GM19043 (cell line): ENCODE results near the gene LRRC61.

Experiments
- ATAC-seq: cut with Tn5 transposase; IDR thresholded peaks from one replicate; pipeline ENCODE4 v1.9.1; 2021; ENCODE audit warnings: low read depth; ENCODE audit not compliant: unreplicated experiment

The LRRC61 gene

GRCh38 chr7:150329331-150330120, 6.4 kb downstream of the LRRC61 start:
- no peak for ATAC-seq

DNA sequence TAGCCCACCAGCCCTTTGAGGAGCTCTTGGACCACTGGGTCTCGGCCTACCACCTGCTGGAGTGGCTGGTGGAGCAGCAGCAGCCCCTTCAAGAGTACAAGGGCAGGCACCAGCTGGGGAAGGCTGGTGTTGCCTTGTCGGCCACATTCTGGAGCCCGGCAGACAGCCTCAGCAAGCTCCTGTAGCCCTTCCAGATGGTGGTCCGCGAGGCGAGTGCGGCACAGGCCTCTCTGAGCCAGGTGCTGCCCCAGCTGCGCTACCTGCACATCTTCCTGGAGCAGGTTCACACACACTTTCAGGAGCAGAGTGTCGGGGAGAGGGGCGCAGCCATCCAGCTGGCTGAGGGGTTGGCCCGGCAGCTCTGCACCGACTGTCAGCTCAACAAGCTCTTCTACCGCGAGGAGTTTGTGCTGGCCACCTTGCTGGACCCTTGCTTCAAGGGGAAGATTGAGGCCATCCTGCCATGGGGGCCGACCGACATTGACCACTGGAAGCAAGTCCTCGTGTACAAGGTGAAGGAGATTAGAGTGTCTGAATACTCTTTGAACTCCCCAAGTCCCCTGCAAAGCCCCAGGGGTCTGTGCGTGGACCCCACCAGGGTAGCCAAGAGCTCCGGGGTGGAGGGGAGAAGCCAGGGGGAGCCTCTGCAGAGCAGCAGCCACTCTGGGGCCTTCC, 7.2 kb downstream of the LRRC61 start:
- ATAC-seq = no peak

- no peak for ATAC-seq
Observed at GRCh38 chr7:150332852-150333635, 9.9 kb downstream of the LRRC61 start.

DNA sequence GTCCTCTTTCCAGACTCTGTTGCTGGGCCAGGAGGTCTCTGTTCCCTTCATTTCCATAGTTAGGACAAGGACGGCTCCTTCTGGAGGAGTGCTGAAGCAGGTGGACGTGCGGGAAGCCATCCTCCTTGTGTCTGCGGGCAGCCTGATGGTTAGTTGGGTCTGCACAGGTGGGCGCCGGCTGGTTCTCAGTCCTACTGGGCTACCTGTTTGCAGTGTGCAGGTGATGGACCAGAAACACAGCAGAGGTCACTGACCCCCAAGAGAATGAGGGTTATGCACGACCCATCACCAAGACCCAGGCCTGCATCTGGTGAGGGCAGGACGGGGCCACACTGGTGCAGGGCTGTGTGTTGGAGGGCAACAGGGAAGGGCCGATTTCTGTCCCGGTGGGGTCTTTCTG, 10.5 kb downstream of the LRRC61 start:
- no peak for ATAC-seq

DNA sequence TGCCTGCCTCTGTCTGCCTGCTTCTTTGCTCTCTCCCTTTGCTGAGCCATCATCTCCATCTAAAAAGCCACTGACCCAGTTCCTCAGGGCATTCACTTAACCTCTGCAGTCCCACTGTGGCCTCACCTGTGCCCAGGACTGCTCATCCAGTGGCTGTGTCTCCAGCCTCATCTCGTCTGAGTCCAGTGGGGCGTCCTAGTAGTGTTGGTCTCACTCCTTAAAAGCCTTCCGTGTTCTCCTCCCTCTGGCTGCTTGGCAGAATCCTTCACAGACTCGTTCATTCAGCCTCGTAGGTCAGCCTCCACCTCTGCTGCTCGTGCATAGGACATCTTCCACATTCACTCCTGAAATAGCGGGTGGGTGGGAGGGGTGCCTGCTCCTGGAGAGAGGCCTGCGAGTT, 11.0 kb downstream of the LRRC61 start:
- ATAC-seq = no peak

GRCh38 chr7:150335108-150335773, 12.1 kb downstream of the LRRC61 start:
- no peak for ATAC-seq

DNA sequence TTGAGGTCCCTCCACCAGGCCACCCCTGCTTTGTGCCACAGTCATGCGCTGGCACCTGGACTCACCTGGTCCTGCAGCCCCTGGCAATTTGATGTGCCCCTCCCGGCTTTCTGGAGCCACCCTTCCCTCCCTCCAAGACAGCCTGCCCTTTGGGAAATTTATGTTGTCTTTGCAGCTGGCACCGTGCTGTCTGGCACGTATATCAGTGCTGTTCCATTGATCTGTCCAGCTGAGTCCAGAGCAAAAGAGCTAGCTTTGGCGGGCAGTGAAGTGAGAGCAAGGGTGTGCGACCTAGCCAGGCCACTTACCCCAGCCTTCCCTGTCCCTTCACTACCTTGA, 12.6 kb downstream of the LRRC61 start:
- no peak for ATAC-seq

- ATAC-seq = no peak
Observed at GRCh38 chr7:150336746-150337145, 13.6 kb downstream of the LRRC61 start.

DNA sequence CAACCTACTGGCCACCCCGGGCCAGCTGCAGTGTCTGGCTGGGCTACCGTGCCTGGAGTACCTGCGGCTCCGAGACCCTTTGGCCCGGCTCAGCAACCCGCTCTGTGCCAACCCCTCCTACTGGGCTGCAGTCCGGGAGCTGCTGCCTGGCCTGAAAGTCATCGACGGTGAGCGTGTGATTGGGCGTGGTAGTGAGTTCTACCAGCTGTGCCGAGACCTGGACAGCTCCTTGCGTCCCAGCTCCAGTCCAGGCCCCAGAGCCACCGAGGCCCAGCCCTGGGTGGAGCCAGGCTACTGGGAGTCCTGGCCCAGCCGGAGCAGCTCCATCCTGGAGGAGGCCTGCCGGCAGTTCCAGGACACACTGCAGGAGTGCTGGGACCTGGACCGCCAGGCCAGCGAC, 14.0 kb downstream of the LRRC61 start:
- ATAC-seq = no peak

GRCh38 chr7:150337659-150338081, 14.5 kb downstream of the LRRC61 start:
- ATAC-seq = no peak

GRCh38 chr7:150338166-150338829, 15.1 kb downstream of the LRRC61 start:
- no peak for ATAC-seq

- no peak for ATAC-seq
Observed at GRCh38 chr7:150339409-150339809, 16.3 kb downstream of the LRRC61 start.

DNA sequence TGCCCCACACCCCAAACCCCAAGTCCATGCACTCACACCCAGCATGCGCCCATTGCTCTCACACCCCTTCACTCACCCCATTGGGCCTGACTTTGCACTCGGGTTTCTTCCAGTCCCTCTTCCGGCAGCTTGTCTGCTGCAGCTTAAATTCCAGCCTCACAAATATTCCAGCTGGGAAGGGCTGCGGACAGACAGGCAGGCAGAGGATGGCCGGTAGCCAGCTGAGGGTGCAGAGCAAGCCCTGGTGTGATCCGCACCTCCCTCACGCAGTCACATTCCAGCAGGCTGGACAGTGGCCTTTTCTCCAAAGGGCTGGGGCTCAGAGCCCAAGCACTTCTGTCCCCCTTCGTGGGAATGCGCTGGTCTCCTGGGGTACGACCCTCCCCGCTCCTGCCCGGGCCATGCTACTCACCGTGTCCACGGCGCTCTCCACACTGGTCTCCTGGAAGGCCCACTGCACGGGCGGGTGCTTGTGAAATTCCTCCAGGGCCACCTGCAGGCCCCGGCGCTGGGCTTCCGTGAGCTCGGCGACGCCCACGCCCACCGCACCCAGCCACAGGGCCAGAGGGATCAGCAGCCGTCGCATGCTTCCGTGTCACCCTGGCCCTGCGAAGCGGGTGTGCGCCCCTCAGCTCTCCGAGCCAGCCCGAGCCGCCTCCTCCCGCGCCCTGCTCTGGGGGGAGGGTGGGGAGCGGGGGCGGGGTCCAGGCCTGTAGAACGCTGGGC, 17.0 kb downstream of the LRRC61 start:
- no peak for ATAC-seq

DNA sequence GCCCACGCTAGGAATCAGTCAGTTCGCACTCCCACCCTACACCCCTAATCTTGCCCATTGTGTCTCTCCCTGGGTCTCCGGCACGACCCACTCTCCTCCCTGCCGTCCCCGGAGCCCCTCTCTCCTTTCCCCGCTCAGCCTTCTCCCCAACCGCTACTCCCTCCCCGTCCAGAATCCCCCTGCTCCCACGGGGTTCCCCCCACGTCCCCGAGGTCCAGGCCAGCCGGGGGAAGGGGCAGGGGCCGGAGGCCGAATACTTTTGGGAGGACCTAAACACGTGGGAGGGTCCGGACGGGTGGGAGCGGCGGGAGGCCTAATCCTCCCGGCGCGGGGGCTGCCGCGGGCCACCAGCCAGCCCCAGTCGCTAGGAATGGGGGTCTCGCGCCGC, 17.7 kb downstream of the LRRC61 start:
- no peak for ATAC-seq

DNA sequence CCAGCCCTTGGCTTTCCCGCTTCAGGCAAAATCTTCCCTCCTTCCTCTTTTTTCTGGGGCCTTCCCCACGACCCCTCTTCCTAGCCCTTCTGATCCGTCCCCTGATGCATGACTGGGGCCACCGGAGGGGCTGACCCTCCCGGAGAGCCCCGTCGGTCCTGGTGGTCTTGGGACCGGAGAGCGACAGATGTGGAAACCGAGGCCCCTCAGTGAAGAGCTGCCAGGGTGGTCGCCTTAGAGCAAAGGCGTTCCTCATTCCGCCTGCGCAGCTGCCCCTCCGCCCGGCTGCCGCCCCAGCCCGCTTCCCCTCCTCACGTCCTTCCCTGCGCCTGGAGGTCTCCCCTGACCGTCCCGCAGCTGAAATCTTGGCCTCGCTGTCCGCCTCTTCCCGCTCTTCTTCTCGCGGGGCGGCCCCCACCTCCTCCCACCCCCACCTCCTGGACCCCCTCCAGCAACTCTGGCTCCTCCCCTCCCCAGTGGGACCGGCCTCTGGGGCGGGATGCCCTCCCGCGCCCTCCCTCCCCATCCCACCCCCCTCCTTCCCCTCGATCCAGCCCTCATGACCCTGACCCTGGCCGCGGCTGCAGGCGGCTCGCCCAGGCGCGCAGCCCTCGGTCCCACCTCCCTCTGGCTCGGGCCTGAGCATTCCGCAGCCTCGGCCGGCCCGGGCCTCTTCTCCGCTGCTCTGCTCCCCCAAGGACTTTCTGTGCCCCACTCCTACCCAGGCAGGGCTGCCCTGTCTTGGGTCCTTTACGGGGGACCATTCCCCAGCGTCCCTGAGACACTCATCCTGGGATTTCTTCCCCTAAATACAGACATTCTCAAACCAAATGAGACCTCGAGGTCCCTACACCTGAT, 18.3 kb downstream of the LRRC61 start, which contains the start of gene RARRES2:
Gene RARRES2 (minus strand): TSS at position 367 of the 858 bp plus-strand sequence. CDS start 1,020 bp downstream, outside the sequence.
- no peak for ATAC-seq

DNA sequence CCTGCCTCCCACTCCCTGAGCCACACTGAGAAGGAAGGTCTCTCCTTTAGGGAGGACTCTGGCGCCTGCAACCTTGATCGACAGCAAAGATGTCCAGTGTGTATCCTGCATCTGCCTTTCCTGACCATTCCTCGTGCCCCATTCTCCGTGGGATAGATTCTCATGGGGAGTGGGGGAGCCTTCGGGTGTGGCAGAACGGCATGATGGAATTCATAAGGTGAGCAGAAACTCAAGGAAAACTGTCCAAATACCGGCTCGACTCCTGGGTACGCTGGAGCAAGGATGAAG, 18.9 kb downstream of the LRRC61 start:
- no peak for ATAC-seq

GRCh38 chr7:150343225-150343624, 20.1 kb downstream of the LRRC61 start:
- ATAC-seq = no peak

- no peak for ATAC-seq
Observed at GRCh38 chr7:150344299-150344698, 21.1 kb downstream of the LRRC61 start.

- ATAC-seq = no peak
Observed at GRCh38 chr7:150345012-150345411, 21.9 kb downstream of the LRRC61 start.
